BLaER1 (cell line): ENCODE data around the gene ADAMTS3.

ENCODE experiments used
- H3K27ac ChIP-seq: shearing (Covaris generic); formaldehyde crosslinking; 2 replicates; pipeline ENCODE4 v1.8.1; 2022
- H3K27me3 ChIP-seq: shearing (Covaris generic); formaldehyde crosslinking; 2 replicates; pipeline ENCODE4 v1.8.1; 2022
- H3K36me3 ChIP-seq: shearing (Covaris generic); formaldehyde crosslinking; 2 replicates; pipeline ENCODE4 v1.8.1; 2022
- H3K4me1 ChIP-seq: shearing (Covaris generic); formaldehyde crosslinking; 2 replicates; pipeline ENCODE4 v1.8.1; 2022
- H3K4me2 ChIP-seq: shearing (Covaris generic); formaldehyde crosslinking; 2 replicates; pipeline ENCODE4 v1.8.1; 2022
- H3K4me3 ChIP-seq: shearing (Covaris generic); formaldehyde crosslinking; 2 replicates; pipeline ENCODE4 v1.8.1; 2022
- H3K9ac ChIP-seq: shearing (Covaris generic); formaldehyde crosslinking; 2 replicates; pipeline ENCODE4 v1.8.1; 2022
- H3K9me3 ChIP-seq: shearing (Covaris generic); formaldehyde crosslinking; 2 replicates; pipeline ENCODE4 v1.8.1; 2022
- H4K20me1 ChIP-seq: shearing (Covaris generic); formaldehyde crosslinking; 2 replicates; pipeline ENCODE4 v1.8.1; 2022
- Cebpa-rat ChIP-seq: shearing (Covaris generic); IDR thresholded peaks from 2 replicates; pipeline ENCODE4 v1.8.1; 2022

The ADAMTS3 gene

DNA sequence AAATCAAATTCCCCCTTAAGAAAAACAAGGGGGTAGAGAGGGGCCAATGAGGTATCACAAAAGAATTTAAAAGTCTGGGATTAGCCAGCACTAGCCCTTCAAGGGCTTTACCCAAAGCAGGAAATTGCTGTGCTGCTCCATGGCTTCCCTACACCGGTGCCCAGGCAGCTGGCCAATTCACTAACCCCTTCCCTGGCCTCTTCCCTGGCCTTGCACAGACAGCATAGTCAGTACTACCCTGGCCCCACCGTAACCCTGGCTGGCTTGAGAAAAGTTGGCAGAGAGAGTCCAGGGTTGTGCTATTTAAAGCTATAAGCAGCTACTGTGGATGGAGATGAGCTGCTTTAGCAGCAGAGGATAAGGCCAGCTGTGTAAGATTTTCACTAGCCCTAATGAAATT is 43.1 kb downstream of the ADAMTS3 start:
- Histone ChIP-seq H3K9me3 (peaks cover under 1% of the 10 kb centered on the region; the same call in 1 of the 2 replicates), H3K4me3 (no peak overlapping the region), H3K36me3 (no peaks in the 10 kb centered on the region), H4K20me1 (no peaks in the 10 kb centered on the region), H3K27me3 (no peaks in the 10 kb centered on the region), H3K4me1 (no peaks in the 10 kb centered on the region), H3K9ac (no peak overlapping the region), H3K27ac (no peak overlapping the region), H3K4me2 (no peak overlapping the region)
- no peak for TF ChIP-seq Cebpa-rat

DNA sequence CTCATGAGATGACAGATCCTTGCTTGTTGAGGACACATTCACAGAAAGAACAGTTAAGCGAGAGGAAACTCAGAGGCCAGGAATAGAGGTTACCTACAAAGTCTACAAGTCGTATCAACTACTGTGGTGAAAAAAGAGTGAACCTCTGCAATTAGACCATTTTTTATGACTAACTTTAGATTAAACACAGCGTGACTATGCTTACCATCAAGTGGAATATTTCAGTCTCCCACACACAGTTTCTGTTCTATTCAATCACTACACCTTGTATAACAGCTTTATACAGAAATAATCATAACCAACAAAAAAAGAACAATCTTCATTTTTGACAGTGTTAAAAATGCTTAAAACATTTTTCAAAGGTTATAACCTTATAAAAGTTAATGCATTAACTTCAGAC is 46.6 kb downstream of the ADAMTS3 start:
- Histone ChIP-seq H3K4me3 (no peak overlapping the region), H4K20me1 (no peaks in the 10 kb centered on the region), H3K27me3 (no peaks in the 10 kb centered on the region), H3K27ac (no peak overlapping the region), H3K9me3 (peaks cover 6% of the 10 kb centered on the region; the same call in 1 of the 2 replicates), H3K4me1 (no peaks in the 10 kb centered on the region), H3K36me3 (no peaks in the 10 kb centered on the region), H3K4me2 (no peak overlapping the region), H3K9ac (no peak overlapping the region)
- no peak for TF ChIP-seq Cebpa-rat

DNA sequence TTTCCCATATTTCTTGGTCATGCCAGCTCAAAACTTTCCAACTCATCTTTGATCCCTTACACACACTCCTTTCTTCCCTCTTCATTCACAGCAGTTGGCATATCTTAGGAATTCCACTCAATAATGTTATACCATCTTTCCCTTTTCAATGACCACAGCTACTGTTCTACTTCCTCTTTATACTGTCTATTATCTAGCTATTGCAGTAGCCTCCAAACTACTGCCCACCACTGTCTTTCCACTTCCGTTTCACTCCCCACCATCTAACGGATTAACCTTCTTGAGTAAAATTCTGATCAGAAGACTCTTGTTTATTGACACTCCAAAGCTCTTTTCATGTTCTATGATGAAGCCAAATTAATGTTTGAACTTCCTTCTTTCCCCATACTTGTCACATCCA is 55.8 kb downstream of the ADAMTS3 start:
- Histone ChIP-seq H3K27ac (no peak overlapping the region), H3K36me3 (no peaks in the 10 kb centered on the region), H3K4me2 (no peak overlapping the region), H3K4me1 (no peaks in the 10 kb centered on the region), H3K27me3 (no peaks in the 10 kb centered on the region), H3K9ac (no peak overlapping the region), H3K9me3 (no peaks in the 10 kb centered on the region), H3K4me3 (no peak overlapping the region), H4K20me1 (no peaks in the 10 kb centered on the region)
- no peak for TF ChIP-seq Cebpa-rat

DNA sequence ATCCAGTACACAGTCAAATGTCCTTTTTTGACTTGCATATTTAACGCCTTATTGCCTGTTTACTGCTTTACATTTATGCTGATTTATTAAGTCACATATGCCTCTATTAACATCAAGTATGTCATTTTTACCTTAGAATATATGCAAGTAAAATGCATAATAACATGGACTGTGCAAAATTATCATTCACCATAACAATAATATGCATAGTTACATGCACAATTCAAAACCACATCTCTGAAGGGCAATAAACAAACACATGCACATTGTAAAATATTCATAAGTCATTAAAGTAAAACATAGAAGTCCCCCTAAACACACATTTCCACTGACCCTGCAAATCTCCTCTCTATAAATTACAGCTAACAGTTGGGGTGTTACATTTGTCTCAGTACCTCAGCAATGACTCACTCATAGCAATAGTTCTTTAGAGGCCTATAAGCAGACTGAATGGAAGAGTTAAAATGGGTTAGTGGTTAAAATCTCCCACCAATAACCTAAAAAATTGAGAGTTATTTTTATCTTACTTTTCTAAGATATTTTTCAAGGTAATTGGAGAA is 61.1 kb downstream of the ADAMTS3 start:
- no peak overlapping the region for H3K27ac ChIP-seq
- H3K4me1 ChIP-seq = no peaks in the 10 kb centered on the region
- no peaks in the 10 kb centered on the region for H3K27me3 ChIP-seq
- no peaks in the 10 kb centered on the region for H4K20me1 ChIP-seq
- no peak overlapping the region for H3K9ac ChIP-seq
- no peak overlapping the region for H3K4me3 ChIP-seq
- H3K4me2 ChIP-seq = no peak overlapping the region
- no peaks in the 10 kb centered on the region for H3K36me3 ChIP-seq
- no peak for TF ChIP-seq Cebpa-rat
- no peaks in the 10 kb centered on the region for H3K9me3 ChIP-seq

DNA sequence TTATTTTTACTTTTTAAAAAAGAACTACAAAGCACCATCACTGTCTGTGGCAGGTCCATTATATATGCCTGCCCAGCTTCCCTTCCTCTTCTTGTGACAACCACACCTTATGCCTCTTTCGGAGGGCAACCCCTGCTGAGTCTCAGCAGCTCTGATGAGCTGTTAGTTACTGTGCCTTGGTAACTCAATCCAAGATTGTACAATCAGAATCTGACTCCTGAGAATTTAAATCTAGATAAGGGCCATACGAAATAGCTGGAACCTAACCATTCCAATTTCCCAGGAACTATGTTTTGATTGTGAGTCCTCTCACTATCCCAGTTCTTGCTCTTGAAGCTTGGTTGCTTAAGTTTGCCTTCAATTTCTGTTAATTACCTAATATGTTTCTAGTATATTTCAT is 61.9 kb downstream of the ADAMTS3 start:
- Histone ChIP-seq H3K4me1 (no peaks in the 10 kb centered on the region), H3K9me3 (no peaks in the 10 kb centered on the region), H3K27ac (no peak overlapping the region), H3K9ac (no peak overlapping the region), H3K4me2 (no peak overlapping the region), H3K4me3 (no peak overlapping the region), H3K27me3 (no peaks in the 10 kb centered on the region), H3K36me3 (no peaks in the 10 kb centered on the region), H4K20me1 (no peaks in the 10 kb centered on the region)
- TF ChIP-seq Cebpa-rat = no peak

DNA sequence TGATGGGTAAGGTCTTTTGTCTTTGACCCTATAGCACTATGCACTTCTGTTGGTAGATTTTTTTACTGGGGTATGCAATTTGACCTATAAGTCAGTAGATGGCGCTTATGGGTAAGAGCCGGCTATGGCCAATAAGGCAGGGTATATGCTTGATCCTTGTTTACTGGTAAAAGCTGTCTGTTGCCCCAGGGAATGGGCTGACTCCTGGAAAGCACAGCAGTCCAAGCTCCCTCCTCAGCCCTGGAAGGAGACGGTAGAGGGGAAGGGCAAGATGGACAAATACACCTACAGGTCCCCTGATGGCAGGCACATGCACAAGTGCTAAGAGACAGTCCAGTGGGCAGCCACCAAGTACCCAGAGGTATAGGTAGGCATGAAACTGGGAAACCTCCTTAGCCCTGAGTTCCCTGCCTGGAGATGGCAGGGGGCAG is 63.7 kb downstream of the ADAMTS3 start:
- Histone ChIP-seq H3K9ac (no peak overlapping the region), H3K4me3 (no peak overlapping the region), H3K4me2 (no peak overlapping the region), H3K27ac (no peak overlapping the region), H4K20me1 (no peaks in the 10 kb centered on the region), H3K9me3 (peaks cover 7% of the 10 kb centered on the region), H3K4me1 (no peaks in the 10 kb centered on the region), H3K36me3 (no peaks in the 10 kb centered on the region), H3K27me3 (no peaks in the 10 kb centered on the region)
- no peak for TF ChIP-seq Cebpa-rat

DNA sequence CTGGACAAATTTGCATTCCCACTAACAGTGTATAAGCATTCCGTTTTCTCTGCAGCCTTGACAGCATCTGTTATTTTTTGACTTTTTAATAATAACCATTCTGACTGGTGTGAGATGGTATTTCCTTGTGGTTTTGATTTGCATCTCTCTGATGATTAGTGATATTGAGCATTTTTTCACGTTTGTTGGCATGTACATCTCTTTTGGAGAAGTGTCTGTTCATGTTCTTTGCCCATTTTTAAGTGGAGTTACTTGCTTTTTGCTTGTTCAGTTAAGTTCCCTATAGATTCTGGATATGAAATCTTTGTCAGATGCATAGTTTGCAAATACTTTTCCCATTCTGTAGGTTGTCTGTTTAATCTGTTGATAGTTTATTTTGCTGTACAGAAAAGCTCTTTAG is 68.8 kb downstream of the ADAMTS3 start:
- Histone ChIP-seq H3K27ac (no peak overlapping the region), H3K9me3 (peaks cover 11% of the 10 kb centered on the region), H3K9ac (no peak overlapping the region), H4K20me1 (no peaks in the 10 kb centered on the region), H3K4me2 (no peak overlapping the region), H3K27me3 (no peaks in the 10 kb centered on the region), H3K4me1 (no peaks in the 10 kb centered on the region), H3K4me3 (no peak overlapping the region), H3K36me3 (no peaks in the 10 kb centered on the region)
- TF ChIP-seq Cebpa-rat = no peak

DNA sequence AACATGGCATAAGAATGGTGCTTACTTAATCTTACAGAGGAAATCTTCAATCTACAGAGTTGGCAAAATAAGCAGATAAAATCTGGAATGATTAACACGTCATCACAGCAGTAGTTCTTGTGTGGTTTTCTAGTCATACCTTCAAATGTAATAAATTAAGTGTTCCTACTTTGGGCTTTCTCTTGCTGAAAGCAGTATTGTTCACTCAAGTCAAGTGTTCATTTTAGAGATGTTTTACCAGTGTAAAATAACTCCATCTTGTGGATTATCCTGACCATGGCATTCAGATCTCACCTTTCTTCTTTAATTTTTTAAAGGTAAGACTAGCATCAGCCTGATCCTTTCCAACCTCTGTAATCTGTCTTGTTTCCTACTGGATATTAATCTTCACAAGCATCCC is 72.9 kb downstream of the ADAMTS3 start:
- Histone ChIP-seq H3K27ac (no peak overlapping the region), H3K27me3 (no peaks in the 10 kb centered on the region), H3K9ac (no peak overlapping the region), H3K36me3 (no peaks in the 10 kb centered on the region), H4K20me1 (no peaks in the 10 kb centered on the region), H3K4me1 (no peaks in the 10 kb centered on the region), H3K4me3 (no peak overlapping the region), H3K9me3 (peaks cover 19% of the 10 kb centered on the region), H3K4me2 (no peak overlapping the region)
- TF ChIP-seq Cebpa-rat = no peak

DNA sequence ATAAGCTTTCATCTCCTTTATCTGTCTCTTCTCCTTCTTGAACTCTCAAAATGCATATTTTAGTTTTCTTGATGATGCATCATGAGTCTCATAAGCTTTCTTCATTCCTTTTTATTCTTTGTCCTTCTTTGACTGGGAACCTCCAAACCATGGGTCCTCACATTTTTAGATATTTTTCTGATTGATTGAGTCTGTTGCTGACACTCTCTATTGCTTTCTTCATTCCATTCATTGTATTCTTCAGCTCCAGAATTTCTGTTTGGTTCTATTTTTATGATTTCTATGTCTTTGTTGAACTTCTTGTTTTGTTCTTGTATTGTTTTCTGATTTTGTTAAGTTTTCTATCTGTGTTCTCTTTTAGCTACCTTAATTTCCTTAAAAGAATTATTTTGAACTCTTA is 74.9 kb downstream of the ADAMTS3 start:
- H3K36me3 ChIP-seq = no peaks in the 10 kb centered on the region
- H3K4me1 ChIP-seq = no peaks in the 10 kb centered on the region
- H3K27ac ChIP-seq = no peak overlapping the region
- no peak overlapping the region for H3K4me3 ChIP-seq
- H4K20me1 ChIP-seq = no peaks in the 10 kb centered on the region
- no peak overlapping the region for H3K9ac ChIP-seq
- H3K9me3 ChIP-seq = peaks cover 8% of the 10 kb centered on the region; the same call in 1 of the 2 replicates
- no peak for TF ChIP-seq Cebpa-rat
- no peaks in the 10 kb centered on the region for H3K27me3 ChIP-seq
- no peak overlapping the region for H3K4me2 ChIP-seq

DNA sequence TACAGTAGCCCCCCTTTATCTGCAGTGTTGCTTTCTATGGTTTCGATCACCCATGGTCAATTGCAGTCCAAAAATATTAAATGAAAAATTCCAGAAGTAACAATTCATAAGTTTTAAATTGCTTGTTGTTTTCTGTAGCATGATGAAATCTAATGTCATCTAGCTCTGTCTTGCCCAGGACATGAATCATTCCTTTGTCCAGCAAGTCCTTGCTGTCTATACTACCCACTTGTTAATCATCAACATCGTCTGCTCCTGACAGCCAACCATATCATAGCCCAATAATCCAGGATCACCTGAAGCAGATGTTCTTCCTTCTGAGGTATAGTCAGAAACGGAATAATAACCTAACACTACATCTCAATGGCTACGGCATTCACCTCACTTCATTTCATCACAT is 79.8 kb downstream of the ADAMTS3 start:
- Histone ChIP-seq H3K9me3 (no peaks in the 10 kb centered on the region), H3K36me3 (no peaks in the 10 kb centered on the region), H3K27ac (no peak overlapping the region), H3K9ac (no peak overlapping the region), H3K4me2 (no peak overlapping the region), H4K20me1 (no peaks in the 10 kb centered on the region), H3K4me1 (no peaks in the 10 kb centered on the region), H3K4me3 (no peak overlapping the region), H3K27me3 (no peaks in the 10 kb centered on the region)
- no peak for TF ChIP-seq Cebpa-rat

DNA sequence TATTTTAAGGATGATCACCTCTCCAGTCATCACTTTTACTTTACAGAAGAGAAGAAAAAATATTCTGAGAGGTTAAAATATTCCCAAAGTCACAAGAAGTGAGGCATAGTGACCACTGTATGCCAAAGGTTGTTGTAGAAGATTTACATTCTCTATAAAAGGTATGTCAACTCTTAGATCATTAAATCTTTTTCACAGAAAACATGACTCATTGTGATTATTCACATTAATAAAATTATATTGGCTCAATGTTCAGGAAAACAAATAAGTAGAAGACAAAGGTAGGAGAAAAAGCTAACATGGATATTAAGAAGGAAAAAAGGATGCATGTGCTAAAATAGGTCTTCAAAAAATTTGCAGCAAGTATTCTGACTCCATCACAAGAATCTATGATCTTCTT is 82.0 kb downstream of the ADAMTS3 start:
- no peaks in the 10 kb centered on the region for H3K9me3 ChIP-seq
- no peak for TF ChIP-seq Cebpa-rat
- no peaks in the 10 kb centered on the region for H3K27me3 ChIP-seq

More for the DNA sequence above, 82.0 kb downstream of the ADAMTS3 start:
- Histone ChIP-seq H3K4me1 (no peaks in the 10 kb centered on the region), H3K9ac (no peak overlapping the region), H3K36me3 (no peaks in the 10 kb centered on the region), H3K4me3 (no peak overlapping the region), H3K27ac (no peak overlapping the region), H3K4me2 (no peak overlapping the region), H4K20me1 (no peaks in the 10 kb centered on the region)
